BE2C (cell line): ENCODE results near the gene NAA50.

Experiments
- DNase-seq: peaks from one replicate; pipeline ENCODE4 v3.0.0-alpha.2; 2020
- H3K27me3 ChIP-seq: fragments of 250-450 bp; sonication (Bioruptor Pico); 2 replicates; pipeline ENCODE4 v1.5.1; 2020; ENCODE audit warnings: mild to moderate bottlenecking
- H3K36me3 ChIP-seq: fragments of 250-450 bp; sonication (Bioruptor Pico); 2 replicates; pipeline ENCODE4 v1.5.1; 2020; ENCODE audit warnings: mild to moderate bottlenecking
- H3K4me1 ChIP-seq: fragments of 250-450 bp; sonication (Bioruptor Pico); 2 replicates; pipeline ENCODE4 v1.5.1; 2020
- H3K4me3 ChIP-seq: 2 replicates; pipeline ENCODE4 v1.5.1; 2011; ENCODE audit warnings: low read depth, low read length
- H3K9me3 ChIP-seq: fragments of 250-450 bp; sonication (Bioruptor Pico); 2 replicates; pipeline ENCODE4 v1.5.1; 2020
- TF ChIP-seq, protein P1 (sequence below): IDR thresholded peaks from 2 replicates; pipeline ENCODE4 v1.5.1; 2012; ENCODE audit warnings: mild to moderate bottlenecking, low read depth, low read length

NAA50 gene

DNA sequence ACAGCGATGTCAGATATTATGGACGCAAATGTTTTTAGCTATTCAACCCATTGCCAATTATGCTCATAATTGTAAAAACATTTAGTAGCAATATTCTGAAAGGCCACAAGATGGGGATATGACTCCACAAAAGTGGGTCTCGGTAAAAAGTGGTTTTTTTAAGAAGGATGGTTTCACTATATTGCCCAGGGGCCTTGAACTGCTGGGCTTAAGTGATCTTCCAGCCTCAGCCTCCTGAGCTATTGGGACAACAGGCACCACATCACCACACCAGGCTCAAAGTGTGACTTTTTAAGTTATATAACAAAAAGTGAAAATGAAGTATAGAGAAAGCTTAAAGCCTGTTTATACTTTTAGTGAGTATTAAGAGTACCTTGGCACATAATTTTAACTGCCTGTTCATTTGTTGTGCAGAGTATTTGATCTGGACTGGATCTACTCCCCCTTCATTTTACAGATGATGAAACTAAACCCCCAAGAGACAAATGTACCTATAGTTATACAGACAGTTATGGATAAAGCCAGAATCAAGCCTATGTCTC is 9.4 kb downstream of the NAA50 start:
- peak; percentile 49 for DNase-seq
- no peaks in the 10 kb centered on the region for H3K27me3 ChIP-seq
- H3K4me1 ChIP-seq, result peaks cover 4% of the 10 kb centered on the region
- no peaks in the 10 kb centered on the region for H3K9me3 ChIP-seq
- TF ChIP-seq, protein P1, sequence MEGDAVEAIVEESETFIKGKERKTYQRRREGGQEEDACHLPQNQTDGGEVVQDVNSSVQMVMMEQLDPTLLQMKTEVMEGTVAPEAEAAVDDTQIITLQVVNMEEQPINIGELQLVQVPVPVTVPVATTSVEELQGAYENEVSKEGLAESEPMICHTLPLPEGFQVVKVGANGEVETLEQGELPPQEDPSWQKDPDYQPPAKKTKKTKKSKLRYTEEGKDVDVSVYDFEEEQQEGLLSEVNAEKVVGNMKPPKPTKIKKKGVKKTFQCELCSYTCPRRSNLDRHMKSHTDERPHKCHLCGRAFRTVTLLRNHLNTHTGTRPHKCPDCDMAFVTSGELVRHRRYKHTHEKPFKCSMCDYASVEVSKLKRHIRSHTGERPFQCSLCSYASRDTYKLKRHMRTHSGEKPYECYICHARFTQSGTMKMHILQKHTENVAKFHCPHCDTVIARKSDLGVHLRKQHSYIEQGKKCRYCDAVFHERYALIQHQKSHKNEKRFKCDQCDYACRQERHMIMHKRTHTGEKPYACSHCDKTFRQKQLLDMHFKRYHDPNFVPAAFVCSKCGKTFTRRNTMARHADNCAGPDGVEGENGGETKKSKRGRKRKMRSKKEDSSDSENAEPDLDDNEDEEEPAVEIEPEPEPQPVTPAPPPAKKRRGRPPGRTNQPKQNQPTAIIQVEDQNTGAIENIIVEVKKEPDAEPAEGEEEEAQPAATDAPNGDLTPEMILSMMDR, result peak; percentile 64
- peaks cover 8% of the 10 kb centered on the region; the same call in 1 of the 2 replicates for H3K36me3 ChIP-seq
- H3K4me3 ChIP-seq, result no peak overlapping the region

DNA sequence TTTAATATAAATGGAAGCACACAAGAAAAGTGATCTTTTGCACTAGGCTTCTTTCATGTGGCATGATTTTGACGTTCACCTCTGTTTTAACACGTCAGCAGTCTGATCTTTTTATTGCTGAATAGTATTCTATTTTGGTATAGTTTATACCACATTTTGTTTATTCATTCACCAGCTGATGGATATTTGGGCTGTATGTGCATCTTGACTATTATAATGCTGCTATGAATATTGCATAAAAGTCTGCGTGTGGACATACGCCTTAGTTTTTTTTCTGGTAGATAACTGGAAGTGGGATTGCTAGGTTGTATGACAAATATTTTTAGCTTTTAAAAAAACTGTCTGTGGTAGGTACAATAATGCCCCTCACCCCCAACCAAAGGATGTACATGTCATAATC is 14.4 kb downstream of the NAA50 start:
- H3K27me3 ChIP-seq, result no peaks in the 10 kb centered on the region
- TF ChIP-seq, protein P1, result no peak
- no peak overlapping the region for H3K4me3 ChIP-seq
- peaks cover under 1% of the 10 kb centered on the region; the same call in 1 of the 2 replicates for H3K4me1 ChIP-seq
- DNase-seq, result no peak
- peaks cover 7% of the 10 kb centered on the region; the same call in 1 of the 2 replicates for H3K36me3 ChIP-seq
- no peaks in the 10 kb centered on the region for H3K9me3 ChIP-seq

DNA sequence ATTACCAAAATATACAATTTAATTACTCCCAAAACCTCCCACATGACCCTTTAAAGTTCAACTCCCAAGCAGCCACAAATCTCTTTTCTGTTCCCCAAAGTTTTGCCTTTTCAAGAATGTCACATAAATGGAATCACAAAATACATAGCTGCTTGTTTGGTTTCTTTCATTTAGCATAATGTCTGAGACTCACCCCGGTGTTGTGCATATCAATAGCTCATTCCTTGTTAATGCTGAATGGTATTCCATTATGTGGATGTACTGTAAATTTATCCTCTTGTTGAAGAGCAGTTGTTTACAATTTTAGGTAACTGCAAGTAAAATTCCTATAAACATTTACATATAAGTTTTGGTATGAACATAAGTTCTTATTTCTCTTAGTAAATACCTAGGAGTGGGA is 15.5 kb downstream of the NAA50 start:
- Histone ChIP-seq H3K4me3 (no peak overlapping the region), H3K9me3 (no peaks in the 10 kb centered on the region), H3K4me1 (no peaks in the 10 kb centered on the region), H3K27me3 (no peaks in the 10 kb centered on the region), H3K36me3 (peaks cover 7% of the 10 kb centered on the region; the same call in 1 of the 2 replicates)
- TF ChIP-seq, protein P1, result no peak
- DNase-seq, result no peak

DNA sequence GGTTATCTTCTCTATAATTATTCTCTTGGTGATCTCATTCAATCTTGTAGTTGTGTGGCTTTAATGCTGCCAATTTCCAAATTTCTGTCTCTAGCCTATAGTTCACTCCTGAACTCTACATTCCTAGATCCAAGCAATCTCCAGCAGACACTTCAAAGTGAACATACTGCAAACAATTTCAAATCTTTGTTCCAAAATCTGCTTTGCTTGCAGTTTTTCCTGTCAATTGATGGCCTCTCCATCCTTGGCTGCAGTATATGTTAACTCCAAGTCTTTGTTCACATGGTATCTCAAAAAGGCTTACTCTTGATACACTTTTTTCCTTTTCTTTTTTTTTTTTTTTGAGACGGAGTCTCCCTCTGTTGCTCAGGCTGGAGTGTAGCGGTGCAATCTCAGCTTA is 17.4 kb downstream of the NAA50 start:
- DNase-seq, result no peak
- H3K4me3 ChIP-seq, result no peak overlapping the region
- H3K4me1 ChIP-seq, result no peaks in the 10 kb centered on the region
- no peaks in the 10 kb centered on the region for H3K27me3 ChIP-seq
- H3K36me3 ChIP-seq, result peaks cover 14% of the 10 kb centered on the region
- TF ChIP-seq, protein P1, result no peak
- H3K9me3 ChIP-seq, result no peaks in the 10 kb centered on the region

DNA sequence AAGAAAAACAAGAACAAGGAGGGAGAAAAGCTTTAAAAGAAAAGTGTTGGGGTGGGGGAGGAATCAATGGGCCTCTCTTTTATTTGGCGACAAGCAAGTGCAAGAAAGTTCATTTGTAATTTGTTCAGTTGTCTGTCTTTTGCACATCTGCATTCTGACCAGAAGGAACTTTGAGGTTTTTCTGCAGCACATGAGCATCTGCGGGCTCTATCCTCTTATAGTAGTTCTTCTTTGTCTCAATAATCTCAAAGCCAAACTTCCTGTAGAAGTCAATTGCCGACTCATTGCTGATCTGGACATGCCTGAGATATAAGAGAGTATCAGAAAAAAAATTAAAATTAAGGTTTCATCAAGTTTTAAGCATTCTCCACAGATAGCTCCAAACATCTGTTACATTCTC is 24.4 kb downstream of the NAA50 start:
- Histone ChIP-seq H3K27me3 (no peaks in the 10 kb centered on the region), H3K4me1 (no peaks in the 10 kb centered on the region), H3K36me3 (peaks cover 49% of the 10 kb centered on the region), H3K9me3 (no peaks in the 10 kb centered on the region), H3K4me3 (no peak overlapping the region)
- no peak for DNase-seq
- TF ChIP-seq, protein P1, result no peak

DNA sequence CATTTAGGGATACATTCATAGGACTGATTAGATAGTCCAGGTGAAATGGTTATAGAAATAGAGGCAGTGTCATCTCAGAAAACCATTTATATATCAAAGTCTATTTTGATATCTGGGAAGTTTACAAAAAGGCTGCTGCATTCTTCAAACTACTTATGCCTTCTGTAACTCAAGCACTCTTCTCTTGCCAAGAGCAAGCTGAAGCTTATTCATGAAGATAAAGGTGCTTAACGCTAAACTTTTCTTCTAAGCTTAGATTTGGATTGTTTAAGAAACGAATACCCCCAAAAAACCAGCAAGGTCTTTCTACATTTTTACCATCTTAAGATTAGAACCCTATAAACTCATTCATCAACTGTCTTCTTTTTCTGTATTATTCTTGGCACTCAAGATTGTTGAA is 26.3 kb downstream of the NAA50 start:
- H3K27me3 ChIP-seq, result no peaks in the 10 kb centered on the region
- peaks cover 57% of the 10 kb centered on the region for H3K36me3 ChIP-seq
- no peak overlapping the region for H3K4me3 ChIP-seq
- no peak for DNase-seq
- H3K9me3 ChIP-seq, result no peaks in the 10 kb centered on the region
- H3K4me1 ChIP-seq, result no peaks in the 10 kb centered on the region
- TF ChIP-seq, protein P1, result no peak
